ENCODE data around the gene CYYR1. TPM values are rescaled to one million over a fixed set of nuclear protein-coding genes. Genes with fewer than 3 reads are reported as not detected.

CYYR1 gene
- total and polyA plus RNA-seq, 4 donors = 1.9 to 3.4 (median 2.2) TPM

DNA sequence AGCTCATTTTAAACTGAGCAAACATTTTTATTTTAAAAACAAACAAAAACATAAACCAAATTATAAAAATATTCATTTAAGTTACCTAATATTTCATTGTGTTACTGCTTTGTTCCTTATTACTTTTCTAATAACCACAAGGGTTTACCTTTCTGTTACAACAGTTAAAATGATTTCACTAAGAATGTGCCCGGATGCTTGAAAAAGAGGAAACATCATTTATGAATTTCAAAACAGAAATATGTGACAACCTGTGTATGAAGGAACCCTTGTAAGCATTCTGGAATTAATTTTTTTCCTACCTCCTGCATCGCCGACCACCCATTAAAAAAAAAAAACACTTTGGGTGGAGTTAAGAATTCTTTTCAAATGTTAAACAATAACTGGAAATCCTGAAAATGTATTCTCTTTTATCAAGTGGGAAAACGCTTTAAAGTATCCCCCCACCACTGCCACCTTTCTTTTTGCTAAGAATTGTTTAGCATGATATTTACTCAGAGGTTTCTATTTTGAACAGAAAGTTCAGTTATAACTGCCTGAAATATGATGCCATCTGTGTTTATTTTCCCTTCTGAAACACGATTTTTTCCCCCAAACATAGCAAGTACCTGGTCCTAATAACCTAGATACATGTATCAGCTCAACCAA is 9.1 kb downstream of the CYYR1 start:
- Histone ChIP-seq H3K4me1 (ENCODE audit: control insufficient read depth in 4 of 4, insufficient read depth in 4 of 4, low read length in 3 of 4) (no peaks in the 10 kb centered on the region), H3K4me3 (ENCODE audit: low read depth in 1 of 3, low read length in 3 of 3) (no peak overlapping the region), H3K36me3 (ENCODE audit: control insufficient read depth in 4 of 4, insufficient read depth in 3 of 4, low read depth in 1 of 4, low read length in 3 of 4) (no peaks in the 10 kb centered on the region), H3K9me3 (ENCODE audit: control insufficient read depth in 4 of 4, low read length in 3 of 4) (no peaks in the 10 kb centered on the region), H3K27me3 (ENCODE audit: control insufficient read depth in 4 of 4, insufficient read depth in 4 of 4, low read length in 3 of 4) (no peaks in the 10 kb centered on the region), H3K27ac (ENCODE audit: low read depth in 1 of 2, low read length in 2 of 2) (no peak overlapping the region), H3K9ac (ENCODE audit: low read depth in 1 of 2, low read length in 2 of 2) (no peak overlapping the region)
- TF ChIP-seq RAD21 (IDR thresholded peaks at IDR 0.05) (no peak), JUND (IDR thresholded peaks at IDR 0.05) (no peak), GABPA (IDR thresholded peaks at IDR 0.05 in 1 of 2, conservative IDR thresholded peaks at IDR 0.05 in 1 of 2) (no peak), FOXA2 (IDR thresholded peaks at IDR 0.05) (no peak), FOXA1 (IDR thresholded peaks at IDR 0.05) (no peak)
- TF ChIP-seq, protein P1, sequence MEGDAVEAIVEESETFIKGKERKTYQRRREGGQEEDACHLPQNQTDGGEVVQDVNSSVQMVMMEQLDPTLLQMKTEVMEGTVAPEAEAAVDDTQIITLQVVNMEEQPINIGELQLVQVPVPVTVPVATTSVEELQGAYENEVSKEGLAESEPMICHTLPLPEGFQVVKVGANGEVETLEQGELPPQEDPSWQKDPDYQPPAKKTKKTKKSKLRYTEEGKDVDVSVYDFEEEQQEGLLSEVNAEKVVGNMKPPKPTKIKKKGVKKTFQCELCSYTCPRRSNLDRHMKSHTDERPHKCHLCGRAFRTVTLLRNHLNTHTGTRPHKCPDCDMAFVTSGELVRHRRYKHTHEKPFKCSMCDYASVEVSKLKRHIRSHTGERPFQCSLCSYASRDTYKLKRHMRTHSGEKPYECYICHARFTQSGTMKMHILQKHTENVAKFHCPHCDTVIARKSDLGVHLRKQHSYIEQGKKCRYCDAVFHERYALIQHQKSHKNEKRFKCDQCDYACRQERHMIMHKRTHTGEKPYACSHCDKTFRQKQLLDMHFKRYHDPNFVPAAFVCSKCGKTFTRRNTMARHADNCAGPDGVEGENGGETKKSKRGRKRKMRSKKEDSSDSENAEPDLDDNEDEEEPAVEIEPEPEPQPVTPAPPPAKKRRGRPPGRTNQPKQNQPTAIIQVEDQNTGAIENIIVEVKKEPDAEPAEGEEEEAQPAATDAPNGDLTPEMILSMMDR (IDR thresholded peaks at IDR 0.05; ENCODE audit: low read depth, low read length, missing input control) = no peak
- 53% methylated on average over 5 of the region's 5 CpGs for WGBS
- DNase-seq (ENCODE audit: low spot score) = no peak

- H3K36me3 ChIP-seq (ENCODE audit: control insufficient read depth in 4 of 4, insufficient read depth in 3 of 4, low read depth in 1 of 4, low read length in 3 of 4) = no peaks in the 10 kb centered on the region
- WGBS = 70% methylated on average over 3 of the region's 3 CpGs
- H3K27me3 ChIP-seq (ENCODE audit: control insufficient read depth in 4 of 4, insufficient read depth in 4 of 4, low read length in 3 of 4) = no peaks in the 10 kb centered on the region
- no peaks in the 10 kb centered on the region for H3K9me3 ChIP-seq (ENCODE audit: control insufficient read depth in 4 of 4, low read length in 3 of 4)
- no peak for DNase-seq (ENCODE audit: low spot score)
- no peak overlapping the region for H3K9ac ChIP-seq (ENCODE audit: low read depth in 1 of 2, low read length in 2 of 2)
- H3K4me1 ChIP-seq (ENCODE audit: control insufficient read depth in 4 of 4, insufficient read depth in 4 of 4, low read length in 3 of 4) = no peaks in the 10 kb centered on the region
- no peak overlapping the region for H3K4me3 ChIP-seq (ENCODE audit: low read depth in 1 of 3, low read length in 3 of 3)
- TF ChIP-seq YY1 (IDR thresholded peaks at IDR 0.05) (no peak), GABPA (IDR thresholded peaks at IDR 0.05 in 1 of 2, conservative IDR thresholded peaks at IDR 0.05 in 1 of 2) (no peak), HNF4G (IDR thresholded peaks at IDR 0.05) (no peak), FOXA1 (IDR thresholded peaks at IDR 0.05) (no peak), NR2F2 (IDR thresholded peaks at IDR 0.05) (no peak), JUND (IDR thresholded peaks at IDR 0.05) (no peak), MAX (IDR thresholded peaks at IDR 0.05) (no peak), REST (IDR thresholded peaks at IDR 0.05) (no peak), HNF4A (conservative IDR thresholded peaks at IDR 0.05) (no peak), SP1 (IDR thresholded peaks at IDR 0.05) (no peak), RAD21 (IDR thresholded peaks at IDR 0.05) (no peak), RXRA (IDR thresholded peaks at IDR 0.05) (no peak), TAF1 (conservative IDR thresholded peaks at IDR 0.05) (no peak)
- TF ChIP-seq, protein P2, sequence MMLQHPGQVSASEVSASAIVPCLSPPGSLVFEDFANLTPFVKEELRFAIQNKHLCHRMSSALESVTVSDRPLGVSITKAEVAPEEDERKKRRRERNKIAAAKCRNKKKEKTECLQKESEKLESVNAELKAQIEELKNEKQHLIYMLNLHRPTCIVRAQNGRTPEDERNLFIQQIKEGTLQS (IDR thresholded peaks at IDR 0.05) = no peak
- TF ChIP-seq, protein P3, sequence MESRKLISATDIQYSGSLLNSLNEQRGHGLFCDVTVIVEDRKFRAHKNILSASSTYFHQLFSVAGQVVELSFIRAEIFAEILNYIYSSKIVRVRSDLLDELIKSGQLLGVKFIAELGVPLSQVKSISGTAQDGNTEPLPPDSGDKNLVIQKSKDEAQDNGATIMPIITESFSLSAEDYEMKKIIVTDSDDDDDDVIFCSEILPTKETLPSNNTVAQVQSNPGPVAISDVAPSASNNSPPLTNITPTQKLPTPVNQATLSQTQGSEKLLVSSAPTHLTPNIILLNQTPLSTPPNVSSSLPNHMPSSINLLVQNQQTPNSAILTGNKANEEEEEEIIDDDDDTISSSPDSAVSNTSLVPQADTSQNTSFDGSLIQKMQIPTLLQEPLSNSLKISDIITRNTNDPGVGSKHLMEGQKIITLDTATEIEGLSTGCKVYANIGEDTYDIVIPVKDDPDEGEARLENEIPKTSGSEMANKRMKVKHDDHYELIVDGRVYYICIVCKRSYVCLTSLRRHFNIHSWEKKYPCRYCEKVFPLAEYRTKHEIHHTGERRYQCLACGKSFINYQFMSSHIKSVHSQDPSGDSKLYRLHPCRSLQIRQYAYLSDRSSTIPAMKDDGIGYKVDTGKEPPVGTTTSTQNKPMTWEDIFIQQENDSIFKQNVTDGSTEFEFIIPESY (IDR thresholded peaks at IDR 0.05) = no peak
- H3K27ac ChIP-seq (ENCODE audit: low read depth in 1 of 2, low read length in 2 of 2) = no peak overlapping the region
Observed at GRCh38 chr21:26560612-26561011, 12.5 kb downstream of the CYYR1 start.

Data from liver (tissue), 9 donors.